Measurements from ENCODE around the gene ANKLE2.

GRCh38 chr12:132806857-132807256 is 45.2 kb upstream of the ANKLE2 start:
- no peak for TF ChIP-seq SP1 (IDR thresholded peaks at IDR 0.05)
- no peak for TF ChIP-seq FOXM1 (IDR thresholded peaks at IDR 0.05; ENCODE audit: borderline replicate concordance)
- no peak for TF ChIP-seq BHLHE40 (IDR thresholded peaks at IDR 0.05; ENCODE audit: borderline replicate concordance)
- no peak for TF ChIP-seq FOXK2 (IDR thresholded peaks at IDR 0.05)
- TF ChIP-seq ARNT (IDR thresholded peaks at IDR 0.05), result no peak
- no peak for TF ChIP-seq L3MBTL2 (conservative IDR thresholded peaks at IDR 0.05)
- no peak for TF ChIP-seq TARDBP (IDR thresholded peaks at IDR 0.05)
- TF ChIP-seq LEF1 (IDR thresholded peaks at IDR 0.05; ENCODE audit: borderline replicate concordance), result no peak
- TF ChIP-seq ELF4 (IDR thresholded peaks at IDR 0.05), result no peak
- no peak for TF ChIP-seq HDGF (IDR thresholded peaks at IDR 0.05; ENCODE audit: borderline replicate concordance)
- no peak for TF ChIP-seq ZNF384 (IDR thresholded peaks at IDR 0.05)
- no peak for TF ChIP-seq NFRKB (IDR thresholded peaks at IDR 0.05)
- no peak for TF ChIP-seq SUZ12 (IDR thresholded peaks at IDR 0.05)
- TF ChIP-seq PKNOX1 (IDR thresholded peaks at IDR 0.05), result no peak
